K562 (cell line): ENCODE results near the gene BEND5.

Experiments used
- EP300 ChIP-seq: IDR thresholded peaks from 2 replicates; pipeline ENCODE4 v1.6.1; 2012; ENCODE audit warnings: low read length, improper control_type of control experiment
- ESRRB ChIP-seq: fragments of 250-450 bp; sonication (Bioruptor Pico); IDR thresholded peaks from 2 replicates; pipeline ENCODE4 v1.5.0; 2020; ENCODE audit warnings: mild to moderate bottlenecking, moderate library complexity, borderline replicate concordance
- MTA1 ChIP-seq: fragments of 450-650 bp; IDR thresholded peaks from 2 replicates; pipeline ENCODE4 v1.6.1; 2017; ENCODE audit warnings: borderline replicate concordance
- POLR2A ChIP-seq: fragments of 450-650 bp; conservative IDR thresholded peaks from 2 replicates; pipeline ENCODE4 v1.6.1; 2016
- RAD51 ChIP-seq: fragments of 450-650 bp; IDR thresholded peaks from 2 replicates; pipeline ENCODE4 v1.7.1; 2016; ENCODE audit warnings: low read depth, mild to moderate bottlenecking, borderline replicate concordance
- TEAD1 ChIP-seq, 2 experiments: fragments of 450-650 bp in 1 of 2; sonication (generic) in 1 of 2; formaldehyde crosslinking; IDR thresholded peaks; 2 replicates each; pipeline versions ENCODE4 v1.4.0 to v1.8.0; 2020 to 2022; ENCODE audit warnings: mild to moderate bottlenecking in 2 of 2, missing genetic modification reagents in 1 of 2
- ZNF217 ChIP-seq: sonication (generic); formaldehyde crosslinking; IDR thresholded peaks from 2 replicates; pipeline ENCODE4 v1.8.0; 2022; ENCODE audit warnings: mild to moderate bottlenecking, missing genetic modification reagents
- ZNF239 ChIP-seq: fragments of 250-450 bp; sonication (Bioruptor Pico); IDR thresholded peaks from 2 replicates; pipeline ENCODE4 v1.4.0; 2020; ENCODE audit warnings: mild to moderate bottlenecking
- ZNF347 ChIP-seq: fragments of 450-650 bp; formaldehyde crosslinking; IDR thresholded peaks from 2 replicates; pipeline ENCODE4 v1.4.0; 2020; ENCODE audit warnings: low read depth, mild to moderate bottlenecking, moderate library complexity
- TF ChIP-seq, protein P1 (sequence below), 3 experiments: IDR thresholded peaks in 2 of 3; conservative IDR thresholded peaks in 1 of 3; 2 replicates each; pipeline ENCODE4 v1.5.1; 2011 to 2012; ENCODE audit warnings: low read length in 3 of 3, mild to moderate bottlenecking in 3 of 3, control low read depth in 2 of 3, improper control_type of control experiment in 1 of 3, inconsistent platforms in 1 of 3, low read depth in 1 of 3, mixed read lengths in 1 of 3, moderate library complexity in 1 of 3; ENCODE audit not compliant: insufficient read depth in 2 of 3
- TF ChIP-seq, protein P2 (sequence below): conservative IDR thresholded peaks from 2 replicates; pipeline ENCODE4 v1.6.1; 2011; ENCODE audit warnings: low read depth, mild to moderate bottlenecking, low read length; ENCODE audit not compliant: control insufficient read depth

DNA sequence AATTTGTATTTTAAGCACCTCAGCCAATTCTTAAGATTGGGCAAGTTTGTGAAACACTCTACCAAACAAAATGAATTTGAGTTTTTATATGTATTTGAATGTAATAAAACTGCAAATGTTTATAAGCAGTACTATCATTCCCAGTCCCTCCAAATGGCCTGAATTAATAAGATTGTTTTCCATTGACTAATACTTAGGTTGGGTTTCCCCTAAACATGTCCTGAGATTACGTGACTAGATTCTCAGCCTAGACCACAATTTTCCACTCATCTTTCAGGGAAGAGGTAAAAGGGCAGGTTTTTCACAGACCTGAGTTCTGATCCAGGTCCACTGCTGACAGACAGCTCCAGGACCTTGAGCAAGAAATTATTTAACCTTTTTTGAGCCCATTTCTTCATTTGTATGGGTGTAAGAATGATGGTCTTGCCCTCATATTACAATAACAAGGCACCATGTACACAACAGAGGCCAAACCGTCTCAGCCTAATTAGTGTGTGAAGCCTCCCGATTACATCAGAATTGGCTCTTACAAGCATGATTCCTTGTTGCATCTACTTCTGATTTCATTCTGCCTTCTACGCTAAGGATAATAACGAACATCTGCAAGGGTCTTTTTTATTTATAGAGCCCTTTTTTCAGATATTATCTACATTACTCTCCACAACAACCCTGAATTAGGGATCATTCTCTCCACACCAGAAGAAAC, 51.2 kb downstream of the BEND5 start:
- TF ChIP-seq RAD51 (no peak), ESRRB (CRISPR knock-in tag) (no peak), EP300 (no peak), ZNF217 (CRISPR knock-in tag) (no peak), POLR2A (no peak), TEAD1 (CRISPR knock-in tag; IDR thresholded peaks at IDR 0.05) (no peak), MTA1 (no peak), ZNF347 (CRISPR knock-in tag) (no peak), ZNF239 (CRISPR knock-in tag) (no peak)
- TF ChIP-seq, protein P1, sequence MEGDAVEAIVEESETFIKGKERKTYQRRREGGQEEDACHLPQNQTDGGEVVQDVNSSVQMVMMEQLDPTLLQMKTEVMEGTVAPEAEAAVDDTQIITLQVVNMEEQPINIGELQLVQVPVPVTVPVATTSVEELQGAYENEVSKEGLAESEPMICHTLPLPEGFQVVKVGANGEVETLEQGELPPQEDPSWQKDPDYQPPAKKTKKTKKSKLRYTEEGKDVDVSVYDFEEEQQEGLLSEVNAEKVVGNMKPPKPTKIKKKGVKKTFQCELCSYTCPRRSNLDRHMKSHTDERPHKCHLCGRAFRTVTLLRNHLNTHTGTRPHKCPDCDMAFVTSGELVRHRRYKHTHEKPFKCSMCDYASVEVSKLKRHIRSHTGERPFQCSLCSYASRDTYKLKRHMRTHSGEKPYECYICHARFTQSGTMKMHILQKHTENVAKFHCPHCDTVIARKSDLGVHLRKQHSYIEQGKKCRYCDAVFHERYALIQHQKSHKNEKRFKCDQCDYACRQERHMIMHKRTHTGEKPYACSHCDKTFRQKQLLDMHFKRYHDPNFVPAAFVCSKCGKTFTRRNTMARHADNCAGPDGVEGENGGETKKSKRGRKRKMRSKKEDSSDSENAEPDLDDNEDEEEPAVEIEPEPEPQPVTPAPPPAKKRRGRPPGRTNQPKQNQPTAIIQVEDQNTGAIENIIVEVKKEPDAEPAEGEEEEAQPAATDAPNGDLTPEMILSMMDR (IDR thresholded peaks at IDR 0.05 in 2 of 3, conservative IDR thresholded peaks at IDR 0.05 in 1 of 3; ENCODE audit: insufficient read depth in 2 of 3, low read depth in 1 of 3, low read length in 3 of 3) = no peak
- TF ChIP-seq, protein P2, sequence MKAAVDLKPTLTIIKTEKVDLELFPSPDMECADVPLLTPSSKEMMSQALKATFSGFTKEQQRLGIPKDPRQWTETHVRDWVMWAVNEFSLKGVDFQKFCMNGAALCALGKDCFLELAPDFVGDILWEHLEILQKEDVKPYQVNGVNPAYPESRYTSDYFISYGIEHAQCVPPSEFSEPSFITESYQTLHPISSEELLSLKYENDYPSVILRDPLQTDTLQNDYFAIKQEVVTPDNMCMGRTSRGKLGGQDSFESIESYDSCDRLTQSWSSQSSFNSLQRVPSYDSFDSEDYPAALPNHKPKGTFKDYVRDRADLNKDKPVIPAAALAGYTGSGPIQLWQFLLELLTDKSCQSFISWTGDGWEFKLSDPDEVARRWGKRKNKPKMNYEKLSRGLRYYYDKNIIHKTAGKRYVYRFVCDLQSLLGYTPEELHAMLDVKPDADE = no peak
